Thoracic aorta (tissue), 2 donors: ENCODE measurements around the gene CADM4. TPM values are rescaled to one million over a fixed set of nuclear protein-coding genes. Genes with fewer than 3 reads are reported as not detected.

Experiments used
- ATAC-seq: fragments of 150-250 bp; one replicate; pipeline ENCODE4 v1.8.0; 2017; ENCODE audit warnings: low read depth; ENCODE audit not compliant: insufficient number of reproducible peaks, low FRiP score
- DNase-seq: peaks from one replicate; pipeline ENCODE4 v3.0.0-alpha.2; 2020; ENCODE audit warnings: low spot score
- H3K27ac ChIP-seq, 2 donors: fragments of 200-600 bp; sonication (generic); 1 replicate in 1 of 2; 2 replicates in 1 of 2; pipeline ENCODE4 v1.5.1; 2016; ENCODE audit warnings: mild to moderate bottlenecking in 2 of 2, moderate library complexity in 2 of 2
- H3K27me3 ChIP-seq: fragments of 200-600 bp; sonication (generic); replicated peaks from 2 replicates; pipeline ENCODE4 v1.6.0; 2016; ENCODE audit warnings: mild to moderate bottlenecking; ENCODE audit not compliant: insufficient read depth
- H3K36me3 ChIP-seq: fragments of 200-600 bp; sonication (generic); one replicate; pipeline ENCODE4 v1.5.1; 2016
- H3K4me1 ChIP-seq, 2 donors: fragments of 200-600 bp; sonication (generic); 1 replicate in 1 of 2; 2 replicates in 1 of 2; pipeline versions ENCODE4 v1.5.1 to v1.6.0; 2016; ENCODE audit warnings: low read depth in 2 of 2, mild to moderate bottlenecking in 1 of 2; ENCODE audit not compliant: control insufficient read depth in 1 of 2
- H3K4me3 ChIP-seq: fragments of 200-600 bp; sonication (generic); 2 replicates; pipeline ENCODE4 v1.5.1; 2016; ENCODE audit warnings: mild to moderate bottlenecking
- H3K9me3 ChIP-seq: fragments of 200-600 bp; sonication (generic); 2 replicates; pipeline ENCODE4 v1.5.1; 2016
- total RNA-seq, 2 donors: library from RNA; depleted of rRNA; stranded (reverse); fragments of >200 nt; gene quantifications; one replicate each; pipeline versions ENCODE4 v1.1.0 to v1.2.3, GENCODE V29; 2016
- TF ChIP-seq, protein P1 (sequence below): fragments of 200-600 bp; sonication (generic); IDR thresholded peaks from one replicate; pipeline ENCODE4 v1.5.1; 2019; ENCODE audit warnings: antibody characterized with exemption

The CADM4 gene
- total RNA-seq, 2 donors from 2014 or later: 1.9 to 5.6 TPM

DNA sequence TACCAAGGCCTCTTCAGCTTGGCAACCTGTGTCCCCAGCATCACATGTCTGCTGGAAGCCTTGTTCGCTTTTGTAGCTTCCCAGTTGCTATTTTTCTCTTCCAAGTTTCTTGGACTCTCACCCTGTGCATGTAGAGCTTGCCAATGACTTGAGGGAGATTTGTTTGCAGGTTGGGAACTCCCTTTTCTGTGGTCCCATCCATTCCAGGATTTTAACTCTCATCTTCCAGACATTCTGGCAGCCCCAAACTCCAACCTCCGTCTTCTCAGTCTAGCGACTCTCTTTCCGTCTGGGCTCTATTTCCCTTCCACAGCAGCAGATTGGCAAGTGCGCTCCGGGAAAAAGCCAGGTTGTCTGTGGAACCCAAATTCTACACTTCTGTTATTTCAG is 21.3 kb upstream of the CADM4 start:
- no peak for ATAC-seq
- Histone ChIP-seq H3K36me3 (peaks cover 13% of the 10 kb centered on the region), H3K4me3 (no peak overlapping the region), H3K9me3 (no peaks in the 10 kb centered on the region), H3K27ac (no peak overlapping the region), H3K27me3 (no peaks in the 10 kb centered on the region), H3K4me1 (no peaks in the 10 kb centered on the region)
- TF ChIP-seq, protein P1, sequence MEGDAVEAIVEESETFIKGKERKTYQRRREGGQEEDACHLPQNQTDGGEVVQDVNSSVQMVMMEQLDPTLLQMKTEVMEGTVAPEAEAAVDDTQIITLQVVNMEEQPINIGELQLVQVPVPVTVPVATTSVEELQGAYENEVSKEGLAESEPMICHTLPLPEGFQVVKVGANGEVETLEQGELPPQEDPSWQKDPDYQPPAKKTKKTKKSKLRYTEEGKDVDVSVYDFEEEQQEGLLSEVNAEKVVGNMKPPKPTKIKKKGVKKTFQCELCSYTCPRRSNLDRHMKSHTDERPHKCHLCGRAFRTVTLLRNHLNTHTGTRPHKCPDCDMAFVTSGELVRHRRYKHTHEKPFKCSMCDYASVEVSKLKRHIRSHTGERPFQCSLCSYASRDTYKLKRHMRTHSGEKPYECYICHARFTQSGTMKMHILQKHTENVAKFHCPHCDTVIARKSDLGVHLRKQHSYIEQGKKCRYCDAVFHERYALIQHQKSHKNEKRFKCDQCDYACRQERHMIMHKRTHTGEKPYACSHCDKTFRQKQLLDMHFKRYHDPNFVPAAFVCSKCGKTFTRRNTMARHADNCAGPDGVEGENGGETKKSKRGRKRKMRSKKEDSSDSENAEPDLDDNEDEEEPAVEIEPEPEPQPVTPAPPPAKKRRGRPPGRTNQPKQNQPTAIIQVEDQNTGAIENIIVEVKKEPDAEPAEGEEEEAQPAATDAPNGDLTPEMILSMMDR: no peak
- no peak for DNase-seq

DNA sequence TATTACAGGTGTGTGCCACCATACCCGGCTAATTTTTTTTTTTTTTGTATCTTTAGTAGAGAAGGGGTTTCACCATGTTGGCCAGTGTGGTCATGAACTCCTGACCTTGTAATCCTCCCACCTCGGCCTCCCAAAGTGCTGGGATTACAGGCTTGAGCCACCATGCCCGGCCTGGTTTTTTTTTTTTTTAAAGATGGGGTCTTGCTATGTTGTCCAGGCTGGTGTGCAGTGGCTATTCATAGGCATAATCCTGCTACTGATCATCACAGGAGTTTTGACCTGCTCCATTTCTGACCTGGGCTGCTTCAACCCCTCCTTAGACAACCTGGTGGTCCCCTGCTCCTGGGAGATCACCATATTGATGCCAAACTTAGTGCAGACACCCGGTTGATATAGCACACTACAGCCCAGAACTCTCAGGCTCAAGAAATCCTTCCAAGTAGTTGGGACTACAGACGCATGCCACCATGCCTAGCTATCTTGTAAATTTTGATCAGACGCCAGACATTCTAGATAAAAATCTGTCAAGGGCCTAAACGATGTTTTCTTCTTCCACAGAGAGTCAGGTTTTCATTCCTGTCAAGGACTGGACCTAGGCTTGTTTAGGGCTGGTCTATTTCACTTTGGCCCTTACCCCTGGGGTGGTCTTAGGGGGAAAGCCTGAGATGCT is 20.8 kb upstream of the CADM4 start:
- ATAC-seq: no peak
- H3K9me3 ChIP-seq: no peaks in the 10 kb centered on the region
- no peak overlapping the region for H3K4me3 ChIP-seq
- H3K4me1 ChIP-seq: no peaks in the 10 kb centered on the region
- DNase-seq: no peak
- H3K27ac ChIP-seq: no peak overlapping the region
- peaks cover 17% of the 10 kb centered on the region for H3K36me3 ChIP-seq
- TF ChIP-seq, protein P1: no peak
- H3K27me3 ChIP-seq: no peaks in the 10 kb centered on the region

DNA sequence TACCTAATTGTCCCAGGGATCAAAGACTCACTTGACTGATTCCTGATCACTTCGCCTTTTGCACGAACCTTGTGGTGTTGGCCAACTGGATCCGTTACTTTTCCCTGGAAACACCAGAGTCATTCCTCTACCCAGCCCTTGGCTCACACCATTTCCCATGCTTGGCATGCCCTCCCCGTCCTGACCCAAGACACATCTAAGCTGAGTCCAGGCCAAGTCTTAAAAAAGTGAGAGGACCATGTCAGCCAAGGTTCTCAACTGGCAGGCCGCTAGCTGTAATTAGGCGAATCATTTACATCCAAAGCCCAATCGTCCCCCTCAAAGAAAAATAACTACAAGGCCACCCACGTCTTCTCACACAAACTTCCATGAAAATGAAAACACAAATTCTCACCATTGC is 18.8 kb upstream of the CADM4 start:
- Histone ChIP-seq H3K27ac (no peak overlapping the region), H3K36me3 (peaks cover 20% of the 10 kb centered on the region), H3K4me3 (no peak overlapping the region), H3K27me3 (no peaks in the 10 kb centered on the region), H3K9me3 (no peaks in the 10 kb centered on the region), H3K4me1 (no peaks in the 10 kb centered on the region)
- ATAC-seq (no peak), DNase-seq (no peak)
- TF ChIP-seq, protein P1: no peak

DNA sequence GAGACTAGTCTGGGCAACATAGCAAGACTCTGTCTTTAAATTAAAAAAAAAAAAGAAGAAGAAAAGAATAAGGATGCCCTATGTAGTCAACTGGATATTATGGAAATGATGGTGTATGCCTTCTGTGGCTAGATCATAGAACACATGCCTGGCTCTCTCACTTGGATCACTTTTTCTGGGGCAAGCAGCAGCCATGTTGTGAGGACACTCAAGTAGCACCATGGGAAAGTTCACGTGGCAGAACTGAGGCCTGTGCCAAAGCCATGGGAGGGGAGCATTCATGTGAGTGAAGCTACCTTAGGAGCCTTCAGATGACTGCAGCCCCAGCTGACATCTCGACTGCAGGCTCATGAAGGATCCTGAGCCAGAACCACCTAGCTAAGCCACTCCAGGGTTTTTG is 18.4 kb upstream of the CADM4 start:
- Histone ChIP-seq H3K27ac (no peak overlapping the region), H3K4me3 (no peak overlapping the region), H3K36me3 (peaks cover 25% of the 10 kb centered on the region), H3K27me3 (no peaks in the 10 kb centered on the region), H3K9me3 (no peaks in the 10 kb centered on the region), H3K4me1 (no peaks in the 10 kb centered on the region)
- TF ChIP-seq, protein P1: no peak
- no peak for DNase-seq
- no peak for ATAC-seq

DNA sequence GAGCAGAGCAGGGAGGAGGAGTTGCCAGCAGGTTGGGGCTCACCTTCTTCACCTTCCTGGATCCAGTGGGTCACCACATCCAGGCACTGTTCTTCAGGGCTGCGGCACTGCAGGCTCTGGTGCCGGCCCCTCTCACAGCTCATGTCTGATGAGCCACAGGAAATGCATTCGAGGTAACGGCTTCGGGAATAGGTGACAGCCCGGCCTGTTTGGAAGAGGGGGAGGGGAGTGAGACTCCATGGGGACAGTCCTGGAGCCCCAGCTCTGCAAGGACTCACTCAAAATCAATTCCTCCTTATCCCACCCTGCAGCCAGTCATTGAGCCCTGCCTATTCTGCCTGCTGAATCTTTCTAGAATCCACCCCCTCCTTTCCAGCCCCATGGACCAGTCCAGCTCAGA is 16.8 kb upstream of the CADM4 start:
- ATAC-seq: no peak
- Histone ChIP-seq H3K4me3 (no peak overlapping the region), H3K4me1 (no peaks in the 10 kb centered on the region), H3K27me3 (no peaks in the 10 kb centered on the region), H3K36me3 (peaks cover 26% of the 10 kb centered on the region), H3K27ac (no peak overlapping the region), H3K9me3 (no peaks in the 10 kb centered on the region)
- DNase-seq: no peak
- TF ChIP-seq, protein P1: no peak
